IPS-15b (cell line): ENCODE data around the gene KDM1A.
"Not testable (repeated sequence)": the region's sequence is repeated elsewhere in the genome, so short reads cannot be mapped to it uniquely, and the experiment has no call there.

ENCODE experiments used
- H3K27me3 ChIP-seq: one replicate; pipeline ENCODE4 v1.6.1; 2013; ENCODE audit warnings: low read length; ENCODE audit not compliant: control insufficient read depth, insufficient read depth
- H3K36me3 ChIP-seq: one replicate; pipeline ENCODE4 v1.6.1; 2013; ENCODE audit warnings: low read length; ENCODE audit not compliant: control insufficient read depth, insufficient read depth
- H3K4me1 ChIP-seq: one replicate; pipeline ENCODE4 v1.6.1; 2013; ENCODE audit warnings: mild to moderate bottlenecking, low read length; ENCODE audit not compliant: control insufficient read depth, insufficient read depth
- H3K4me3 ChIP-seq: one replicate; pipeline ENCODE4 v1.5.1; 2013; ENCODE audit warnings: low read depth, low read length
- H3K9ac ChIP-seq: one replicate; pipeline ENCODE4 v1.6.1; 2013; ENCODE audit warnings: low read depth, mild to moderate bottlenecking, low read length
- H3K9me3 ChIP-seq: one replicate; pipeline ENCODE4 v1.6.1; 2013; ENCODE audit warnings: mild to moderate bottlenecking, low read length; ENCODE audit not compliant: control insufficient read depth, insufficient read depth

The KDM1A gene

DNA sequence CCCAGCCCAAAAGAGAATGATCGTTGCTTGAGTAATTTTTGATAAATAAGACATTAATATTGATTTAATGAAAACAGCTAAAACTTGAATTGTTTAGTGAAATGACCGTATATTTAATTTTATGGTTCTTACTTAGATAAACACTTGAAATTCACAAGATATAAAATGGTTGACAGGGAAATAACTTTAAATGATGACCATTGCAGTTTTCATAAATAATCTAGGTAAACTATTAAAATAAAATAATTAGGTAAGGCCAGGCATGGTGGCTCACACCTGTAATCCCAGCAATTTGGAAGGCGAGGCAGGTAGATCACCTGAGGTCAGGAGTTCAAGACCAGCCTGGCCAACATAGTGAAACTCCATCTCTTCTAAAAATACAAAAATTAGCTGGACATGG lies 26.9 kb upstream of the KDM1A start:
- H3K4me1 ChIP-seq, H3K27me3 ChIP-seq, H3K9me3 ChIP-seq, H3K36me3 ChIP-seq, H3K9ac ChIP-seq, H3K4me3 ChIP-seq: not testable (repeated sequence)

DNA sequence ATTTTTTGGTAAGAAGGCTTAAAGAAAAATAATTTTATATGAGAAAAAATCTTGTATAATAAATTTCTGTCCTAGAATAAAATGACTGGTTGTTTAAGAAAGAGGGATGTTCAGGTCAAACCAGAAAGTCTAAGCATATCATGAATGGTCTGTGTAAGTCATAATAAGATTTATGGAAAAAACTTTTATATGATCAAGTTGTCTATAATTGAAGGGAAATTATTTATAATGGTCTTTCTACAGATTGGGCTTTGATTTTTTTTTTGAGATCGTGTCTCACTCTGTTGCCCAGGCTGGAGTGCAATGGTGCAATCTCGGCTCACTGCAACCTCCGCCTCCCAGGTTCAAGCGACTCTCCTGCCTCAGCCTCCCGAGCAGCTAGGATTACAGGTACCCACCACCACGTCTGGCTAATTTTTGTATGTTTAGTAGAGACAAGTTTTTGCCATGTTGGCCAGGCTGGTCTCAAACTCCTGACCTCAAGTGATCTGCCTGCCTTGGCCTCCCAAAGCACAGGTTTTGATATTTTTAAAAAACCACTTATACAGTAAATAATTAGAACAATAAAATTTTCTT lies 26.0 kb upstream of the KDM1A start:
- not testable (repeated sequence) for H3K4me1 ChIP-seq, H3K9ac ChIP-seq, H3K4me3 ChIP-seq, H3K36me3 ChIP-seq, H3K27me3 ChIP-seq, H3K9me3 ChIP-seq

DNA sequence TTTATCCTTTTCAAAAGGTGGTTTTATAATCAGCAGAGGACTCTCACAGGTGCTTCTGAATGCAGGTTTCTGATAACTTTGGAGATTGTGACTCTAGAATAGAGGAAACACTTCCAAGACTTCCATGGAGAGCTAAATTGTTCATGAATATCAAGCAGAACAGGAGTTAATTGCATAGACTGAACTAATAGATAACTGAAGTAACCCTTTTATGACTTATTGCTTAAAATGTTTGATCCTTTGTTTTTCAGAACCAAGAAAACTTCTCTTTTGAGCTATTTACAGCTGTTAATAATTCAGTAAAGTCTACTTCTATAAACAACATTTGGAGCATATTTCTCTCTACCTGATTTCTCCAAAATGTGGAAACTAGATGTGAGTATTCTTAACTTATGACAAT lies 23.5 kb upstream of the KDM1A start:
- H3K9me3 ChIP-seq = peaks cover 2% of the 10 kb centered on the region
- no peaks in the 10 kb centered on the region for H3K27me3 ChIP-seq
- no peaks in the 10 kb centered on the region for H3K36me3 ChIP-seq
- H3K9ac ChIP-seq = no peak overlapping the region
- H3K4me1 ChIP-seq = no peaks in the 10 kb centered on the region
- no peak overlapping the region for H3K4me3 ChIP-seq

DNA sequence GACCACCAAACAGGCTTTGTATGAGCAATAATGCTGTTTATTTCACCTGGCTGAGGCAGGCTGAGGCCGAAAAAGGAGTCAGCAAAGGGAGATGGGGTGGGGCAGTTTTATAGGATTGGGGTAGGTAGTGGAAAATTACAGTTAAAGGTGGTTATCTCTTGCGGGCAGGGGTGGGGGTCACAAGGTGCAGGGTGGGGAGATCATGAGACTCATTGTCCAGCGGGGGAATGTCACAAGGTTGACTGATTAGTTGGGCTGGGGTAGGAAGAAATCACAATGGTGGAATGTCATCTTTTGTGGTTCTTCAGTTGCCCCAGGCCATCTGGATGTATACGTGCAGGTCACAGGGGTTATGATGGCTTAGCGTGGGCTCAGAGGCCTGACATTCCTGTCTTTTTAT lies 21.7 kb upstream of the KDM1A start:
- H3K27me3 ChIP-seq, H3K36me3 ChIP-seq, H3K4me1 ChIP-seq, H3K4me3 ChIP-seq, H3K9me3 ChIP-seq, H3K9ac ChIP-seq: not testable (repeated sequence)

DNA sequence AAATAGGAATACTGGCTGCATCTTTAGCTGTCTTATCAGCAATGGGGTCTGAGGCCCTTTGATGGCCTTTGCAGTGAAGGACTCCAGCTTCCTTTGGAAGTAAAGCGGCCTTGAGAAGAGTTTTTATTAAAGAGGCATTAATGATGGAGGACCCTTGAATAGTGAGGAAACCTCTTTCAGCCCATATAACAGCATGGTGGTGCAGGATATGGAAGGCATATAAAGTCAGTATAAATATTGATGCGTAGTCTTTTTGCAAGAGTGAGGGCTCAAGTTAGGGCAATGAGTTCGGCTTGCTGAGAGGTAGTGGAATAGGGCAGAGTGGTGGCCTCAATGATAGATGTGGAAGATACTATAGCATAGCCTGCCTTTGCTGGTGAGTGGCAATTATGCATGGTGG lies 19.1 kb upstream of the KDM1A start:
- H3K4me1 ChIP-seq, H3K36me3 ChIP-seq, H3K4me3 ChIP-seq, H3K9me3 ChIP-seq, H3K27me3 ChIP-seq, H3K9ac ChIP-seq: not testable (repeated sequence)

DNA sequence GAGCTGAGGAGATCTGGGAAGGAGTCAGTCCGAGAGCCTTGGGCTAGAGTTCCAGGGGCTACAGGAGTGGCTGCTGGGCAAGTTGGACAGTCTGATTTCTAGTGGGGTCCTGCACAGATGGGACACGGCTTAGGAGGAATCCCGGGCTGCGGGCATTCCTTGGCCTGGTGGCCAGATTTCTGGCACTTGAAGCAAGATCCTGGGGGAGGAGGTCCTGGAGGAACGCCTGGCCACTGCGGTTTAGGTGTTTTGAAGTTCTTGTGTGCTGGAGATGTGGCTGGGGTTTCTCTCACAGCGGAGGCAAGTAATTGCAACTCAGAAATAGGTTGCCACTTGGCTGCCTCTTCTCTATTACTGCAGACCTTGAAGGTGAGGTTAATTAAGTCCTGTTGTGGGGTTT lies 17.1 kb upstream of the KDM1A start:
- H3K9ac ChIP-seq, H3K4me1 ChIP-seq, H3K9me3 ChIP-seq, H3K36me3 ChIP-seq, H3K27me3 ChIP-seq, H3K4me3 ChIP-seq: not testable (repeated sequence)

DNA sequence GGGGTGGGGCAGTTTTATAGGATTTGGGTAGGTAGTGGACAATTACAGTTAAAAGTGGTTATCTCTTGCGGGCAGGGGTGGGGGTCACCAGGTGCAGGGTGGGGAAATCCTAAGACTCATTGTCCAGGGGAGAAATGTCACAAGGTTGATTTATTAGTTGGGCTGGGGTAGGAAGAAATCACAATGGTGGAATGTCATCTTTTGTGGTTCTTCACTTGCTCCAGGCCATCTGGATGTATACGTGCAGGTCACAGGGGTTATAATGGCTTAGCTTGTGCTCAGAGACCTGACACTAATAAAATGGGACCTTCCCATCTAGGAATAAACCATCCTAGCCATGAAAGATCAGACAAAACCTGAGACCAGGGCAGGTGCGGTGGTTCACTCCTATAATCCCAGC lies 15.2 kb upstream of the KDM1A start:
- Histone ChIP-seq H3K27me3 (no peaks in the 10 kb centered on the region), H3K4me3 (no peak overlapping the region), H3K9me3 (no peaks in the 10 kb centered on the region), H3K4me1 (no peaks in the 10 kb centered on the region), H3K9ac (no peak overlapping the region), H3K36me3 (no peaks in the 10 kb centered on the region)

DNA sequence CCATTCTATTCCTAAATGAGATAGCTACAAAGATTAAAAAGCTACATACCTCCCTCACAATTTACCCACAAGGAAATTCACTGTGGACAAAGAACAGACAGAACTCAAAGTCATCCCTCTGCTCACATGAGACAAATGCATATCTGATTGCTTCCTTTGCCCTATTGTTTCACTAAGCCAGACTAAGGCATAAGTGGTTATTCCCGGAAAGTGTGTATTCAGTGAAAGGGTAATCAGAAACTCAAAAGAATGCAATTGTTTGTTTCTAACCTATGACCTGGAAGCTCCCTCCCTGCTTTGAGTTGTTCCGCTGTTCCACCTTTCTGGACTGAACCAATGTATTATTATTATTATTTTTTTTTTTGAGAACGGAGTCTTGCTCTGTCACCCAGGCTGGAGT lies 14.5 kb upstream of the KDM1A start:
- H3K36me3 ChIP-seq, H3K4me1 ChIP-seq, H3K9me3 ChIP-seq, H3K9ac ChIP-seq, H3K27me3 ChIP-seq, H3K4me3 ChIP-seq: not testable (repeated sequence)

DNA sequence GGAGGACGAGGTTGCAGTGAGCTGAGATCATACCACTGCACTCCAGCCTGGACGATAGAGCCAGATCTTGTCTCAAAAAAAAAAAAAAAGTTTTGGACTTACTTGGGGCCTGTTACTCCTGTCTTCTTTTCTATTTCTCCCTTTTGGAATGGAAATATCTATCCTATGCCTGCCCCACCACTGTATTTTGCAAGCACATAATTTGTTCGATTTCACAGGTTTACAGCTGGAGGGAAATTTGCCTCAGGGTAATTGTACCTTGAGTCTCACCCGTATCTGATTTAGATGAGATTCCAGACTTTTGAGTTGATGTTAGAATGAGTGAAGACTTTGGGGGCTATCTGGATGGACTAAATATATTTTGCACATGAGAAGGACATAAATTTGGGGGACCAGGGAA lies 12.2 kb upstream of the KDM1A start:
- Histone ChIP-seq H3K27me3 (no peaks in the 10 kb centered on the region), H3K4me1 (peaks cover 2% of the 10 kb centered on the region), H3K4me3 (no peak overlapping the region), H3K9ac (no peak overlapping the region), H3K36me3 (no peaks in the 10 kb centered on the region), H3K9me3 (no peaks in the 10 kb centered on the region)

DNA sequence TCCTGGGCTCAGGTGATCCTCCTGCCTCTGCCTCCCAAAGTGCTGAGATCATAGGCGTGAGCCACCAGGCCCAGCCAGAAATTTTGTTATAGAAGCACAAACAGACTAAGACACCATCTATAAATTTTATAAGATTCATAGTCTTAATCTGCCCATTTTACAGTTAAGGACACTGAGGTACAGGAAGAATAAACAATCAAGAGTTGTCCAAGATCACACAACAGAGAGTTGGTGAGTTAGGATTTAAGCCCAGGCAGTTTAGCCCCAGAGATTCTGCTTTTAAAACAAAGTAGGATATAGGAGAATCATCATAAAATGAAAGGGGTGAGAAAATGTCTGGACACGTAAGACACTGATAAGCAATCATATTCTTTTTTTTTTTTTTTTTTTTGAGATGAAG lies 10.4 kb upstream of the KDM1A start:
- Histone ChIP-seq H3K4me3 (no peak overlapping the region), H3K9me3 (no peaks in the 10 kb centered on the region), H3K9ac (no peak overlapping the region), H3K27me3 (no peaks in the 10 kb centered on the region), H3K36me3 (no peaks in the 10 kb centered on the region), H3K4me1 (peaks cover 2% of the 10 kb centered on the region)

DNA sequence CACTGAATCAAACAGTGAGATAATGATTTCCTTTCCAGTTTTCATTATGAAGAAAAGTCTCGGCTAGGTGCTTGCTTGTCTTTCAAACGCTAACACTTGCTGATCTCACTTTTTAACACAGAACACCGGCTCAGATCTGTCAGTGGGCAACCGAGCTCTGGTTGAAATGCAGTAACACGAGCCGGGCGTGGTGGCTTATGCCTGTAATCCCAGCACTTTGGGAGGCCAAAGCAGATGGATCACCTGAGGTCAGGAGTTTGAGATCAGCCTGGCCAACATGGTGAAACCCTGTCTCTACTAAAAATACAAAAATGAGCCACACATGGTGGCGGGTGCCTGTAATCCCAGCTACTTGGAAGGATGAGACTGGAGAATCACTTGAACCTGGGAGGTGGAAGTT lies 9.2 kb upstream of the KDM1A start:
- not testable (repeated sequence) for H3K9me3 ChIP-seq

DNA sequence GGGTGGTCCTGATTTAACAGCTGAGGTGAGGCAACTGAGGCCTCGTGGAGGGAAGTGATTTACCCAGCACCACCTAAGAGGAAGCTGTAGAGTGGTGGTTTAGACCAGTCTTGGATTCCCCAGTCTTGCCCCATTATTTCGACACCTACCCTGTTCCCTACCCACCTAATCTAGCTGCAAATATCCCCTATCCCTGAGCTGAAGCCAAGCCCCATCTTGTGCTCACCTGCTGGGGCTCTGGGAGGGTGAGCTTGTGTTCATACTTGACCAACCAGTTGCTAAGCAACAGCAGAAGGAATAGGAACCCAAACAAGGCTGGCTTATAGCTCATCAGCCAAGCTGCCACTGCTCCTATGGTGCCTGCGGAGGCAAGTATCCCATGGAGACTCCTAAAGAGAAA lies 5.6 kb upstream of the KDM1A start:
- Histone ChIP-seq H3K9me3 (no peaks in the 10 kb centered on the region), H3K36me3 (no peaks in the 10 kb centered on the region), H3K27me3 (no peaks in the 10 kb centered on the region), H3K4me3 (no peak overlapping the region), H3K4me1 (peaks cover 2% of the 10 kb centered on the region), H3K9ac (no peak overlapping the region)

More for the DNA sequence above, 9.2 kb upstream of the KDM1A start:
- H3K27me3 ChIP-seq, H3K9ac ChIP-seq, H3K4me1 ChIP-seq, H3K4me3 ChIP-seq, H3K36me3 ChIP-seq: not testable (repeated sequence)

DNA sequence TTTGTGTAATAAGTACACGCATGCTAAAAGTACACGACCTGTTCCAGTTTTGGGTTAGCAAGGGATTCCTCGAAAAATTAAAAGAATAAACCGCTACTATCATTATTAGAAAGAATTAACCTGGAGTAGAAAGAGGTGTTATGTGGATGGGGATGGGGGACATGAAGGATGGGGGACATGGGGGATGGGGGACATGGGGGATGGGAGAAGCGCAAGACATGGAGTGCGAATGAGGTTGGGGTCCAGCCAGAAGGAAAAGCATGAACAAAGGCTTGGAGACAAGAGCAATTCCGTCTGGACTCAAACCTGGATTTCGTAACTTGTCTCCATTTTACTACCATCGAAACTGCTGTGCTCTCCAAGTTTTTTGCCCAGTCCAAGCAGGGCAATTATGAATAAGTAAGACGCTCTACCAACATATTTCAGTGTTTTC lies 591 bp upstream of the KDM1A start:
- Histone ChIP-seq H3K4me3 (peak overlapping the region; percentile 66), H3K4me1 (no peaks in the 10 kb centered on the region), H3K9ac (peak overlapping the region; percentile 27), H3K27me3 (no peaks in the 10 kb centered on the region), H3K36me3 (no peaks in the 10 kb centered on the region), H3K9me3 (no peaks in the 10 kb centered on the region)
